HCT116 (cell line): ENCODE data around the gene CTU2.

Experiments used
- POLR2A ChIP-seq: IDR thresholded peaks from 2 replicates; pipeline ENCODE4 v1.7.0; 2011; ENCODE audit warnings: borderline replicate concordance; ENCODE audit not compliant: insufficient read depth, insufficient read length; ENCODE audit errors: extremely low read depth
- TCF7L2 ChIP-seq: IDR thresholded peaks from 2 replicates; pipeline ENCODE4 v1.7.0; 2011; ENCODE audit warnings: borderline replicate concordance, inconsistent platforms; ENCODE audit not compliant: insufficient read depth, insufficient read length; ENCODE audit errors: extremely low read depth
- TF ChIP-seq, protein P1 (sequence below), 3 experiments: fragments of 200-600 bp in 1 of 3; sonication (generic) in 1 of 3; IDR thresholded peaks in 2 of 3; conservative IDR thresholded peaks in 1 of 3; 2 replicates each; pipeline ENCODE4 v1.5.1; 2012 to 2017; ENCODE audit warnings: low read depth in 2 of 3, low read length in 2 of 3, antibody characterized with exemption in 1 of 3, borderline replicate concordance in 1 of 3, control low read depth in 1 of 3, mild to moderate bottlenecking in 1 of 3, mixed read lengths in 1 of 3, mixed run types in 1 of 3, moderate library complexity in 1 of 3; ENCODE audit not compliant: insufficient read depth in 1 of 3

DNA sequence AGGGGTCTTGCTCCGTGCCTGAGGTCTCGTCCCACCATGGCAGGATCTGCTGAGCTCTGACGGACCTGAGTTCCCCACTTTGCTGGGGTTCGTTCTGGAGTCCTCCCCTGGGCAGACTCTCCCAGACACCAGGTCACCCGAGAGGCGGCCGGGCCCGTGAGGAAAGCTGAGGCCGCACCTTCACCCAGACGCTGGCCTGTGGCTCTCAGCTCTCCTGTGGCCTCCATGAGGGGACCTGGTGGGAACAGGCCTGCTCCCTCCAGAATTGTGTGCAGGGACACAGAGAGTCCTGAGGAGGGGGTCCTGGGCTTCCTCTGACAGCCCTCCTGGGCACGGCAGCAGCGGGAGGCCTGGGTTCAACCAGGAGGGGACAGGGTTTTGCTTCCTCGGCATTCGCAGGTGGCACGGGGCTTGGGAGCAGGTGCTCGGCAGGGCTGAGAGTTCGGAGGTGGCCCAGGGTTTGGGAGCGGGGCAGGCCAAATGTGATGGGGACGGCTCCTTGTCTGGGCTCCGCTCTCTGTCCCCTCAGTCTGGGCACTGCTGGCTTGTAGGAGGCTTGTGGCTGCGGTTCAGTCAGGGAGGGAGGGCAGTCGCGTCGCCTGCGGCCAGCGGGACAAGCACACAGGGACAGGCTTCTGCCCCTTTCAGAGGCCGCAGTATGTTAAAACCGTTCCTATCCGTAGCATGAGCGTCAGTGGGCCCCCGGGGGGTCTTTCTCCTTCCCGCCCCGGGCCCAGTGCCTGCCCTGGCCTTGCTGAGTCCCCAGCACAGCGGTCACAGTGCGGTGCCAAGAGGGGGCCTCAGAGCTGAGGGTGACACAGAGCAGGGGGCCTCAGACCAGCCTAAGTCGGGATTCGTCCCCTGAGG is 11.8 kb upstream of the CTU2 start:
- TF ChIP-seq, protein P1, sequence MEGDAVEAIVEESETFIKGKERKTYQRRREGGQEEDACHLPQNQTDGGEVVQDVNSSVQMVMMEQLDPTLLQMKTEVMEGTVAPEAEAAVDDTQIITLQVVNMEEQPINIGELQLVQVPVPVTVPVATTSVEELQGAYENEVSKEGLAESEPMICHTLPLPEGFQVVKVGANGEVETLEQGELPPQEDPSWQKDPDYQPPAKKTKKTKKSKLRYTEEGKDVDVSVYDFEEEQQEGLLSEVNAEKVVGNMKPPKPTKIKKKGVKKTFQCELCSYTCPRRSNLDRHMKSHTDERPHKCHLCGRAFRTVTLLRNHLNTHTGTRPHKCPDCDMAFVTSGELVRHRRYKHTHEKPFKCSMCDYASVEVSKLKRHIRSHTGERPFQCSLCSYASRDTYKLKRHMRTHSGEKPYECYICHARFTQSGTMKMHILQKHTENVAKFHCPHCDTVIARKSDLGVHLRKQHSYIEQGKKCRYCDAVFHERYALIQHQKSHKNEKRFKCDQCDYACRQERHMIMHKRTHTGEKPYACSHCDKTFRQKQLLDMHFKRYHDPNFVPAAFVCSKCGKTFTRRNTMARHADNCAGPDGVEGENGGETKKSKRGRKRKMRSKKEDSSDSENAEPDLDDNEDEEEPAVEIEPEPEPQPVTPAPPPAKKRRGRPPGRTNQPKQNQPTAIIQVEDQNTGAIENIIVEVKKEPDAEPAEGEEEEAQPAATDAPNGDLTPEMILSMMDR (IDR thresholded peaks at IDR 0.05 in 2 of 3, conservative IDR thresholded peaks at IDR 0.05 in 1 of 3; ENCODE audit: borderline replicate concordance in 1 of 3, insufficient read depth in 1 of 3, low read depth in 2 of 3, low read length in 2 of 3): no peak
- TF ChIP-seq POLR2A (no peak), TCF7L2 (no peak)
